Endothelial cell of umbilical vein (primary cell): ENCODE results near the gene CYP4F8. TPM values are rescaled to one million over a fixed set of nuclear protein-coding genes. Genes with fewer than 3 reads are reported as not detected.

Experiments
- BruUV-seq: library from RNA; stranded (reverse); fragments of 400-500 nt; replicated peaks from 2 replicates; lab custom pipeline; 2021; lab: Mats Ljungman, UMichigan
- CTCF ChIA-PET: fragments of 300-600, 350-600 bp; sonication (Branson Sonifier 250); formaldehyde crosslinking; loops from one replicate; lab custom pipeline; 2021; ENCODE audit warnings: antibody characterized with exemption, inconsistent platforms; lab: Charles Lee
- POLR2A ChIA-PET: fragments of 300-600, 350-600 bp; sonication (Branson Sonifier 250); formaldehyde crosslinking; loops from one replicate; lab custom pipeline; 2021; ENCODE audit warnings: antibody characterized with exemption, inconsistent platforms; lab: Charles Lee
- DNase-seq: peaks from one replicate; pipeline ENCODE4 v3.0.0-alpha.2; 2011; ENCODE audit warnings: low read depth, low spot score
- FAIRE-seq: peaks from 2 replicates; lab custom pipeline; 2011; peaks lifted over from hg19 to GRCh38; lab: Jason Lieb, UNC
- H2AFZ ChIP-seq: 2 replicates; pipeline ENCODE4 v1.6.0; 2012; ENCODE audit warnings: low read depth, low read length, control low read depth, inconsistent platforms
- H3K27ac ChIP-seq: 2 replicates; pipeline ENCODE4 v1.5.1; 2011; ENCODE audit warnings: low read depth, mild to moderate bottlenecking, control low read depth, low read length, moderate library complexity; ENCODE audit not compliant: insufficient read depth
- H3K27me3 ChIP-seq, 2 experiments: 2 replicates each; pipeline versions ENCODE4 v1.6.0 to v1.6.1; 2011; ENCODE audit warnings: low read length in 2 of 2, mixed read lengths in 1 of 2; ENCODE audit not compliant: control insufficient read depth in 2 of 2, insufficient read depth in 2 of 2
- H3K36me3 ChIP-seq, 2 experiments: 2 replicates in 1 of 2; 3 replicates in 1 of 2; pipeline ENCODE4 v1.5.1; 2011; ENCODE audit warnings: low read length in 2 of 2, mild to moderate bottlenecking in 1 of 2, moderate library complexity in 1 of 2; ENCODE audit not compliant: control insufficient read depth in 2 of 2, insufficient read depth in 2 of 2; ENCODE audit errors: extremely low read depth in 1 of 2
- H3K4me1 ChIP-seq: 3 replicates; pipeline ENCODE4 v1.5.1; 2011; ENCODE audit warnings: mild to moderate bottlenecking, low read length; ENCODE audit not compliant: control insufficient read depth, insufficient read depth; ENCODE audit errors: extremely low read depth
- H3K4me2 ChIP-seq: 2 replicates; pipeline ENCODE4 v1.6.1; 2011; ENCODE audit warnings: low read length, control low read depth, mixed read lengths; ENCODE audit not compliant: insufficient read depth
- H3K4me3 ChIP-seq, 3 experiments: fragments of 200-600 bp in 1 of 3; sonication (generic), shearing (Covaris generic) in 1 of 3; replicated peaks in 1 of 3; 2 replicates each; pipeline ENCODE4 v1.5.1; 2011 to 2016; ENCODE audit warnings: control low read depth in 3 of 3, low read length in 3 of 3, mild to moderate bottlenecking in 2 of 3, inconsistent platforms in 1 of 3, low read depth in 1 of 3, moderate library complexity in 1 of 3; ENCODE audit not compliant: insufficient read depth in 1 of 3
- H3K79me2 ChIP-seq: 2 replicates; pipeline ENCODE4 v1.6.0; 2012; ENCODE audit warnings: low read length, inconsistent platforms; ENCODE audit not compliant: control insufficient read depth, insufficient read depth
- H3K9ac ChIP-seq: replicated peaks from 2 replicates; pipeline ENCODE3; 2011; ENCODE audit warnings: low read length, control low read depth; ENCODE audit not compliant: insufficient read depth; ENCODE audit errors: extremely low read depth
- H3K9me1 ChIP-seq: replicated peaks from 3 replicates; pipeline ENCODE4 v1.6.0; 2011; ENCODE audit warnings: mild to moderate bottlenecking, low read length; ENCODE audit not compliant: control insufficient read depth, insufficient read depth; ENCODE audit errors: extremely low read depth
- H3K9me3 ChIP-seq: replicated peaks from 2 replicates; pipeline ENCODE4 v1.5.1; 2012; ENCODE audit warnings: low read length, inconsistent platforms; ENCODE audit not compliant: control insufficient read depth, insufficient read depth
- H4K20me1 ChIP-seq: replicated peaks from 2 replicates; pipeline ENCODE3; 2011; ENCODE audit warnings: mild to moderate bottlenecking, low read length; ENCODE audit not compliant: control insufficient read depth, insufficient read depth; ENCODE audit errors: extremely low read depth
- EZH2 ChIP-seq: IDR thresholded peaks from 2 replicates; pipeline ENCODE4 v1.6.1; 2012; ENCODE audit warnings: borderline replicate concordance, low read depth, mild to moderate bottlenecking, moderate library complexity, low read length, inconsistent platforms; ENCODE audit not compliant: severe bottlenecking
- FOS ChIP-seq: IDR thresholded peaks from 2 replicates; pipeline ENCODE4 v1.6.1; 2011; ENCODE audit warnings: mild to moderate bottlenecking, low read length, moderate library complexity, borderline replicate concordance; ENCODE audit not compliant: insufficient read depth
- GATA2 ChIP-seq: IDR thresholded peaks from 2 replicates; pipeline ENCODE4 v1.7.0; 2011; ENCODE audit warnings: low read depth, mild to moderate bottlenecking, moderate library complexity, mixed read lengths, low read length; ENCODE audit not compliant: insufficient read length, insufficient read depth
- JUN ChIP-seq: IDR thresholded peaks from 2 replicates; pipeline ENCODE4 v1.6.1; 2011; ENCODE audit warnings: borderline replicate concordance, low read depth; ENCODE audit not compliant: insufficient read length, insufficient read depth
- MYC ChIP-seq: IDR thresholded peaks from one replicate; pipeline ENCODE4 v1.6.1; 2011; ENCODE audit warnings: mild to moderate bottlenecking, low read depth, low read length
- POLR2A ChIP-seq: IDR thresholded peaks from 2 replicates; pipeline ENCODE4 v1.6.1; 2012; ENCODE audit warnings: low read depth, mild to moderate bottlenecking, control low read depth, low read length
- POLR2AphosphoS5 ChIP-seq: IDR thresholded peaks from 2 replicates; pipeline ENCODE4 v1.6.1; 2012; ENCODE audit warnings: low read depth, mild to moderate bottlenecking, control low read depth, low read length, moderate library complexity; ENCODE audit not compliant: insufficient read depth
- dilution Hi-C: fragments of 300-500 bp; cut with MboI; formaldehyde crosslinking; loops from one replicate; pipeline ENCODE4 v1.15.0; 2019; ENCODE audit warnings: low sequenced_read_pairs; ENCODE audit not compliant: extremely low pct_ligation_motif_present
- intact Hi-C: fragments of 100-400 bp; cut with micrococcal nuclease; formaldehyde crosslinking; loops from one replicate; pipeline ENCODE4 v1.10.0; 2022
- polyA plus RNA-seq, 4 experiments: library from polyadenylated mRNA; depleted of rRNA in 3 of 4; stranded (reverse) in 3 of 4; unstranded in 1 of 4; fragments of >200 nt; gene quantifications; 2 replicates each; pipeline versions ENCODE4 v1.2.1 to v1.2.3, GENCODE V29; 2011 to 2012; ENCODE audit warnings: missing spikeins in 1 of 4
- total RNA-seq: library from RNA; stranded (reverse); gene quantifications from 2 replicates; pipeline ENCODE4 v1.2.3, GENCODE V29; 2021
- TF ChIP-seq, protein P1 (sequence below), 2 donors: IDR thresholded peaks; 1 replicate in 1 of 2; 2 replicates in 1 of 2; pipeline ENCODE4 v1.5.1; 2011; ENCODE audit warnings: low read length in 2 of 2, mild to moderate bottlenecking in 2 of 2, moderate library complexity in 2 of 2, control low read depth in 1 of 2, inconsistent platforms in 1 of 2, low read depth in 1 of 2; ENCODE audit not compliant: insufficient read depth in 1 of 2; ENCODE audit errors: extremely low read depth in 1 of 2
- TF ChIP-seq, protein P2 (sequence below): IDR thresholded peaks from 2 replicates; pipeline ENCODE4 v1.6.1; 2011; ENCODE audit not compliant: insufficient read depth, insufficient read length

CYP4F8 gene
- total and polyA plus RNA-seq, 2 donors (not counting 3 experiments of a cell fraction or from before 2014, with no cell fraction given) = not detected

DNA sequence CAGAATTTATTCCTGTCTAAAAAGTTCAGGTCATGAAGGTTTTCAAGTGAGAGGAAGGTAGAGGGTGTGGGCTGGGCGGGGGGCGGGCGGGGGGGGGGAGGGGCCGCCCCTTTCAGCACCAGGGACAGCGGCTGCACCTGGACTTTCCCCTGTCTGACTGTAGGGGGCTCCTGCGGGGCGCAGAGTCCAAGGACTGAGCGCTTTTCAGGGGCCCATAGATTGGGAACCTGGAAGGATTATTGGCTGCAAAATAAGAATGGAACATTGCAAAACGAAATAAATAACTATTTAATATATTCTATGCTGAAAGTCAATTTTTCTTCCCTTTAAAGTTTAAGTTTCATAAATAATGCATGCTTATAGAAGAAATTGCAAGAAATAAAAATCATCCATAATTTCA is 16.8 kb downstream of the CYP4F8 start:
- Histone ChIP-seq H3K4me3 (no peak overlapping the region), H3K79me2 (no peaks in the 10 kb centered on the region), H3K36me3 (no peaks in the 10 kb centered on the region), H3K27ac (no peak overlapping the region), H4K20me1 (no peaks in the 10 kb centered on the region), H3K9me3 (no peaks in the 10 kb centered on the region), H2AFZ (no peak overlapping the region), H3K27me3 (no peaks in the 10 kb centered on the region), H3K9ac (no peak overlapping the region), H3K4me1 (no peaks in the 10 kb centered on the region), H3K4me2 (no peak overlapping the region), H3K9me1 (no peaks in the 10 kb centered on the region)
- intact Hi-C loops = no loop called here
- no peak for DNase-seq
- POLR2A ChIA-PET = interaction anchor here (0.6 kb wide), 1 partner anchor 552 kb away, joined by 3 read pairs; no protein-coding TSS in a partner anchor
- BruUV-seq = no TSS peak
- CTCF ChIA-PET = interaction anchor here (1.0 to 1.5 kb wide), 2 partner anchors 554 to 751 kb away, joined by 3 read pairs; no protein-coding TSS in a partner anchor
- TF ChIP-seq POLR2AphosphoS5 = no peak
- TF ChIP-seq, protein P1, sequence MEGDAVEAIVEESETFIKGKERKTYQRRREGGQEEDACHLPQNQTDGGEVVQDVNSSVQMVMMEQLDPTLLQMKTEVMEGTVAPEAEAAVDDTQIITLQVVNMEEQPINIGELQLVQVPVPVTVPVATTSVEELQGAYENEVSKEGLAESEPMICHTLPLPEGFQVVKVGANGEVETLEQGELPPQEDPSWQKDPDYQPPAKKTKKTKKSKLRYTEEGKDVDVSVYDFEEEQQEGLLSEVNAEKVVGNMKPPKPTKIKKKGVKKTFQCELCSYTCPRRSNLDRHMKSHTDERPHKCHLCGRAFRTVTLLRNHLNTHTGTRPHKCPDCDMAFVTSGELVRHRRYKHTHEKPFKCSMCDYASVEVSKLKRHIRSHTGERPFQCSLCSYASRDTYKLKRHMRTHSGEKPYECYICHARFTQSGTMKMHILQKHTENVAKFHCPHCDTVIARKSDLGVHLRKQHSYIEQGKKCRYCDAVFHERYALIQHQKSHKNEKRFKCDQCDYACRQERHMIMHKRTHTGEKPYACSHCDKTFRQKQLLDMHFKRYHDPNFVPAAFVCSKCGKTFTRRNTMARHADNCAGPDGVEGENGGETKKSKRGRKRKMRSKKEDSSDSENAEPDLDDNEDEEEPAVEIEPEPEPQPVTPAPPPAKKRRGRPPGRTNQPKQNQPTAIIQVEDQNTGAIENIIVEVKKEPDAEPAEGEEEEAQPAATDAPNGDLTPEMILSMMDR (IDR thresholded peaks at IDR 0.05; ENCODE audit: extremely low read depth in 1 of 2, insufficient read depth in 1 of 2, low read depth in 1 of 2, low read length in 2 of 2) = peak; percentile 11 to 48
- dilution Hi-C loops = no loop called here
- FAIRE-seq = no peak

DNA sequence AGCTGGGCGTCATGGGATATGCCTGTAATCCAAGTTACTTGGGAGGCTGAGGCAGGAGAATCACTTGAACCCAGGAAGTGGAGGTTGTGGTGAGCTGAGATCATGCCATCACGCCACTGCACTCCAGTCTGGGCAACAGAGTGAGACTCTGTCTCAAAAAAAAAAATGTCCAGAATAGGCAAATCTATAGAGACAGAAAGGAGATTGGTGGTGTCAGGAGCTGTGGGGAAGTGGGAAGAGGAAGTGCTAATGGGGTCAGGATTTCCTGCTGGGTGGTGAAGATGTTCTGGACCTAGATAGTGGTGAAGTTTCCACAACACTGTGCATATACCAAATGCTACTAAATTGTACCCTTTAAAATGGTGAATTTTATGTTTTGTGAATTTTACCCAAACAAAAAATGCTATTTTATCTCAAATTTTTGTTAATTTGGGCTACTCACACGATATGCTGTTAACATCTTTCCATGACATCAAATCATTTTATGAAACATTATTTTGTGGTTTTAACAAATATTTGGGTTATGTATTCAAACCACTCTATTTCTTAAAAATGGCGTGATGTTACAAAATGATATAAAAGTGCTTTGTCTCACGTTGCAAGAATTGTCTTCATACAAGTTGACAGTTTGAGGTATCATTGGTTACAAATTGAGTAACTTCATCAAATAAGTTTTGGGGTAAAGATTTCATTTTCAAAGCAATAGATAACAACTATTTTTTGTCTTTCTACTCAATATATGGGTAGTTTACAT is 18.2 kb downstream of the CYP4F8 start:
- no peaks in the 10 kb centered on the region for H3K9me3 ChIP-seq
- no peaks in the 10 kb centered on the region for H3K79me2 ChIP-seq
- no peak overlapping the region for H3K4me3 ChIP-seq
- H2AFZ ChIP-seq = no peak overlapping the region
- no peak overlapping the region for H3K4me2 ChIP-seq
- no peaks in the 10 kb centered on the region for H3K36me3 ChIP-seq
- H3K27ac ChIP-seq = no peak overlapping the region
- POLR2A ChIA-PET = no interaction called here
- H3K9me1 ChIP-seq = no peaks in the 10 kb centered on the region
- no TSS peak for BruUV-seq
- FAIRE-seq = no peak
- no peak overlapping the region for H3K9ac ChIP-seq
- TF ChIP-seq POLR2AphosphoS5 (no peak), GATA2 (no peak), FOS (no peak), JUN (no peak), POLR2A (no peak), MYC (no peak), EZH2 (no peak)
- TF ChIP-seq, protein P1 (IDR thresholded peaks at IDR 0.05; ENCODE audit: extremely low read depth in 1 of 2, insufficient read depth in 1 of 2, low read depth in 1 of 2, low read length in 2 of 2) = no peak
- TF ChIP-seq, protein P2, sequence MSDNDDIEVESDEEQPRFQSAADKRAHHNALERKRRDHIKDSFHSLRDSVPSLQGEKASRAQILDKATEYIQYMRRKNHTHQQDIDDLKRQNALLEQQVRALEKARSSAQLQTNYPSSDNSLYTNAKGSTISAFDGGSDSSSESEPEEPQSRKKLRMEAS = no peak
- intact Hi-C loops (no loop called here), dilution Hi-C loops (no loop called here)
- no peak for DNase-seq
- H3K4me1 ChIP-seq = no peaks in the 10 kb centered on the region
- no peaks in the 10 kb centered on the region for H3K27me3 ChIP-seq
- no peaks in the 10 kb centered on the region for H4K20me1 ChIP-seq
- CTCF ChIA-PET = no interaction called here
